GM19328 (cell line): ENCODE data around the gene PGLYRP1.

Experiments
- ATAC-seq: cut with Tn5 transposase; IDR thresholded peaks from one replicate; pipeline ENCODE4 v1.9.1; 2021; ENCODE audit warnings: mild to moderate bottlenecking, moderate library complexity; ENCODE audit not compliant: unreplicated experiment

Gene PGLYRP1

GRCh38 chr19:45972081-45972946, 50.5 kb downstream of the PGLYRP1 start:
- no peak for ATAC-seq

GRCh38 chr19:45971260-45971902, 51.5 kb downstream of the PGLYRP1 start:
- no peak for ATAC-seq

- ATAC-seq, result no peak
Observed at GRCh38 chr19:45969676-45970075, 53.2 kb downstream of the PGLYRP1 start.
